CD4-positive, alpha-beta T cell treated with Interferon gamma for 1 hour (primary cell): ENCODE results near the gene GNAI1.

ENCODE experiments used
- DNase-seq: peaks from one replicate; pipeline ENCODE4 v3.0.0-alpha.2; 2020

Gene GNAI1

GRCh38 chr7:80134536-80135308 lies at the start of gene GNAI1:
Gene GNAI1 (plus strand): TSS chr7:80134831. CDS start chr7:80135161, 330 bp downstream.
- peak; percentile 4 for DNase-seq

DNA sequence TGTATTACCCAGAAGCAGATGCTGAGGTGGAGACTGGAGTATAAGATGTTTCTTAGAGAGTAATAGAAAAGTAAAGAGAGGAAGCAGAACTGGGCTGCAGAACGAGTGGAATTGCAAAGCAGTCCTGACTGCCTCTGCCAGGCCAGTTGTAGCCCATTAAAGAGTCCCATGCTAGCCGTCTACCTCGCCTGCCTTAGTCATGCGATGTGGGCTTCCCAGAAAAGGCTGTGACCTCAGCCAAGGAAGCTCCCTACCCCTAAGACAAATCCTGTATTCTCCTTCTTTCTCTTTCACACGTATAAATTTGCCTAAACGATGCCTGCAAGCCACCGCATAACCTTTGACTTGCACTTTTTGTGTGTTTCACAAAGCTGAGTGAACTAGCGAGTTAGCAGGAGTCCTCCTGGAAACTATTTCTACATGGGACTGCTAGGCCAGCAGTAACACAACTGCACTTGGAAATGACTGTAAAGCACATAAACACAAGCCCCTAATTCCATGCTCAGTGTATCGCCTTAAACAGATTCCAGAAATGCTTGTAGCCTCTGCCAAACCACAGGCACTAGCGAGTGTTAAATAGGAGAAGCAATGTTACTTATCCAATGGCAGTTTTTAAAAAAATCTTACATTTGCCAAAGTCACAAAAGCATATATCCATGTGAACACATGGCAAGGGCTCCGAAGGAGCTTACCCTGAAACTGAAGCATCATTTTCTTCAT lies 47.4 kb upstream of the GNAI1 start:
- DNase-seq, result no peak

- no peak for DNase-seq
These were observed 46.9 kb upstream of the GNAI1 start for GRCh38 chr7:80087771-80088170.

GRCh38 chr7:80088705-80089104 lies 45.9 kb upstream of the GNAI1 start:
- DNase-seq, result no peak

- no peak for DNase-seq
These were observed 45.3 kb upstream of the GNAI1 start for GRCh38 chr7:80089366-80089765.

GRCh38 chr7:80093349-80093748 lies 41.3 kb upstream of the GNAI1 start:
- no peak for DNase-seq

- no peak for DNase-seq
These were observed 39.1 kb upstream of the GNAI1 start for GRCh38 chr7:80095545-80095944.

DNA sequence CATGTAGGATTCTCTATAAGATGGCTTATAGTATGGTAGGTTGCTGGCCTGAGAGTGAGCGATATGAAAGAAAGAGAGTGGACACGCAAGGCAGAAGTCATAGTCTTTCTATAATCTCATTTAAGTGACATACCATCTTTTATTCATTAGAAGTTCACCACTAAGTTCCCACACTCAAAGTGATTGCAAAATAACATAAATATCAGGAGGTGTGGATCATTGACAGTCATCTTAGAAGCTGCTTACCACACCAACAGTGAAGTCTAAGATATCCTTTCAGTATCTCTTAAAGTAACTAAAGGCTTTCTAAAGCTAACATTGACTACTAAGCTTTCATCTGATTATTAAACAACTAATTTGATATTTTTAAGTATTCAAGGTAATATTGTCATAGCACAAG lies 36.9 kb upstream of the GNAI1 start:
- DNase-seq, result no peak

DNA sequence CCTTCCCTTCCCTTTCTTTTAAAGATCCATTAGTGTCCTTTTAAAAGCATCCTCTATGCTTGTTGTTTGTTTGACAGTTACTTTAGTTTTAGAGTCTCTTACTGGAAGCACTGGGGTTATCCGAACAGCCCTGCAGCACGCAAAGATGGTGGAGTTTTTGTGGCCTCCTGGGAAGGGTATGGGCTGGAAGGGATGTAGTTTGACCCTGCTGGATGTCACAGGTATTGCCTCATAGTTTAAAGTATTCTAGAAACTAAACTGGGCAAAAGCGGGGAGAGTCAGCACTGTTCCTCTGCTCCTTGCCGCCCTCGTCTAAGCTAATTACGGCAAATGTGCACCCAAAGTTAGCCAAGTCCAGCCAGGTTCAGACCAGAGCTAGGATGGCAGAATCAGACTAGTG lies 35.8 kb upstream of the GNAI1 start:
- no peak for DNase-seq

GRCh38 chr7:80100254-80100653 lies 34.4 kb upstream of the GNAI1 start:
- no peak for DNase-seq

GRCh38 chr7:80105701-80106408 lies 28.8 kb upstream of the GNAI1 start:
- DNase-seq, result no peak

DNA sequence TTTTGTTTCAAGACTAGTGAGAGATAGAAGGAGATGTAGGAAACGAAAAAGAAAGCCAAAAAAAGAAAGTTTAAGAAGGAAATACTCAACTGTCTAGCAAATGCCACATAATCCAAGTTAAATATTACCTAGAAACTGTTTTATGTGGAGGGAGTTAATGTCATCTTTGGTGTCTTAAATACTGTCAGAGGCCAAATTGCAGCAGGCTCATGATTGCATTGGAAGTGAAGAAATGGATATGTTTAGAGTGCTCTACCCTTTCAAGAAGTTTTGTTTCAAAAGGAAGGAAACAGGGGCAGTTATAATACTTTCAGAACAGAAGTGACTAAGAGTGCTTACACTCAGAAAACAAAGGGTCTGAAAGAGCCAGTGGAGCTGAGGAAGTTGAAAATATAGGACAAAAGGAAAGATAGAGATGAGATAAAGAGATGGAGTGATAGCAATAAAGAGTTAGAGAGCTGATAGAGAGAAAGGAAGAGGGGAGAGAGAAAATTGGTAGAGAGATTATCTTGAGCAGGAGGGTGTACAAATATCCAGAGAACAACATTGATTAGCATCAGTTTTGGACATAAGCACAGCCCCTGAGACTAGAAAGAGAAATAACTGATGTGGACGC lies 28.0 kb upstream of the GNAI1 start:
- DNase-seq, result no peak

- DNase-seq, result no peak
These were observed 27.4 kb upstream of the GNAI1 start for GRCh38 chr7:80107278-80107677.

GRCh38 chr7:80110376-80110775 lies 24.3 kb upstream of the GNAI1 start:
- DNase-seq, result no peak

DNA sequence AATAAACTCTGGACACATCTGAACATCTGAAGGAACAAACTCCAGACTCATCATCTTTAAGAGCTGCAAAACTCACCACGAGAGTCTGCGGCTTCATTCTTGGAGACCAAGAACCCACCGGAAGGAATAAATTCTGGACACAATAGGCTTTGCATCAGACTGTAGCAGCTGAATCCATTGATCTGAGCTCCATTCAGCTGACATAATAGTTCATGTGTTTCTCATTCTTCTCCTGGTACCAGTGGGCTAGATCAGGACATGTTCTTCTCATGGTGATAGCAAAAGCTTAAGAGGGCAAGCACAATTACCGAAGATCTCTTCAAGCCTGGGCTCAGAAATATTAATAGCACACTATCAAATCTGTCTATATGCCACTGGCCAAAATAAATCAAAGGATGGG lies 20.5 kb upstream of the GNAI1 start:
- DNase-seq, result no peak

DNA sequence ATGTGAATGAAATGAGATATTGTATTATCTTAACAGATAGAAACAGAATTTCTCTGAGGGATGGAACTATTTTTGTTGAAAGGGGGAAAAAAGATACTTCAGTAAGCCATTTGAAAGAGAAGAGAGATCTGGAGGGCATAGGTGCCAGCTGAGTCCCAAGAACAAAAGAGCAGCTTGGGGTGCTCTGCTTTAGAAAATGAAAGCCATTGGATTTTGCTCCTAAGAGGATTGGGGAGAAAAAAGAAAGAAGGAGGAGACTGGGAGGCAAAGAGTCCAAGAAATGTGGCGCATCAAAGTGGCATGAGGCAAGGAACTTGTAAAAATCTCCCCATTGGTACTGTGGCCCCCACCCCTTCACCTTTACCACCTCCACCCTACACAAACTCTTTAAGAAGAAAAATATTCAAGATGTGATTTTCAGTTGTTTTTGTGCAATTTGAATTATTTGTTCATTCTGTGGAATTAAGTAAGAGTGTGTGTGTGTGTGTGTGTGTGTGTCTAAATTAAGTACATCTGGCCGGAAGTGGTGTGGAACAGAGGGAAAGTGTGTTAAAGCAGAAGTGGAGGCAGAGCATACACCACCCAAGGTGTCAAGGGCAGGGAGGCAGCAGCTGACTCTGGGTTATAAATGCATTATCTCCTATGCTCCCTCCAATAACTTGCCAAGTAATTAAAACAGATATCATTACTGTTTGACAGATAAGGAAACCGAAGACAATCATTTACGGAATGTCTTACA lies 9.9 kb upstream of the GNAI1 start:
- DNase-seq, result no peak

- DNase-seq, result no peak
These were observed 7.0 kb upstream of the GNAI1 start for GRCh38 chr7:80127412-80128160.

GRCh38 chr7:80128918-80129317 lies 5.7 kb upstream of the GNAI1 start:
- peak; percentile 3 for DNase-seq

DNA sequence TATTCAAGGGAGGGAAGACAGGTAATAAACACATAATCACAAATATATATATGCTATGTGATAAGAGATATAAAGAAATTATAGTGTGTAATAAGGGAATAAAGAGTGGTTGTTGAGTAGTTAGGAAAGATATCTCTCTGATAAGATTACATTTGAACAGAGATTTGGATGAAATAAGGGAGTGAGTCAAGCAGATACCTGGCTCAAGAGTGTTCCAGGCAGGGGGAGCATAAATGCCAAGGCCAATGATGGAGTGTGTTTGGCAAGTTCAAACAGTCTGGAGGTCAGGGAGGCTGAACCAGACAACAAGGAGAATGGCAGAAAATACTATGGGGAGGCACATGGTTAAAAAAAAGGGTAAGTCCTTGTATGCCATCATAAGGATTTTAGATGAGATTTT lies 4.8 kb upstream of the GNAI1 start:
- no peak for DNase-seq

DNA sequence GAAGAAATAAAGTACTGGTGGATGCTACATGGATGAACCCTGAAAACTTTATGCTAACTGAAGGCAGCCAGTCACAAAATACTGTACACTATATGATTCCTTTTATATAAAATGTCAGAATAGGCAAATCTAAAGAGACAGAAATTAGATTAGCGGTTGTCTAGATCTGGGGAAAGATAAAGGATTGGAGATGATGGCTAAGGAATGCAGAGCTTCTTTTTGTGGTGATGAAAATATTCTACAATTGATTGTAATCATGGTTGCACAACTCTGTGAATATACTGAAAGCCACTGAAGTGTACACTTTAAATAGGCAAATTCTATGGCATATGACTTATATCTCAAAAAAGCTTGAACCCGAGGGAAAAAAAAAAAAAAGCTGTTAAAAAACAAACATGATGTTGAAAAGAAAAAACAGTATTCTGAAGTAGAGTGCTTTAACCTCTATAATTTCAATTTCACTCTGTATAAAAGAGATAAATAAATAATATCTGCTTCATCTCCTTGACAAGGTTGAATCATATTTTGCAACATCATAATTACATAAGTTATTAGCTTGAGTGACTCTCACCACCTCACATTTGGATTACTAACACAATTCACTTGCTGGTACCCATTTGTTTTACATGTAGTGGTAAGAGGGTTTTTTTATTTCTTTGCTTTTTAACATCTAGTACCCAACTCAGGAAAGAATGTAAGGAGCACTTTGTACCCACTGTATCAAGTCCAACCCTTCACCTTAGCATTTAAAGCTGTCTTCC lies 2.8 kb upstream of the GNAI1 start:
- no peak for DNase-seq

DNA sequence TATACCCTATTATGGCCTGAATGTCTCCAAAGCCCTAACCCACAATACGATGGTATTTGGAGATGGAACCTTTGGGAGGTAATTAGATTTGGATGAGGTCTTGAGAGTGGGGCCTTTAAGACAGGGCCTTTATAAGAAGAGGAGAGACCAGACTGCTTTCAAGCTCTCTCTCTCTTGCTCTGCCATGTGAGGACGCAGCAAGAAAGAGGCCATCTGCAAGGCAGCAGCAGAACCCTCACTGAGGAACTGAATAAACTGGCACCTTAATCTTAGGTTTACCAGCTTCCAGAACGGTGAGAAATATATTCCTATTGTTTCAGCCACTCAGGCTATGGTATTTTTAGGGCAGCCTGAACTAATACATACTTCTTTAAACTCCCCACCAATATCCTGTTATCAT lies 2.0 kb upstream of the GNAI1 start:
- no peak for DNase-seq
